ENCODE results near the gene MUC15.
"Not testable (repeated sequence)": the region's sequence is repeated elsewhere in the genome, so short reads cannot be mapped to it uniquely, and the experiment has no call there.

Gene MUC15, protein sequence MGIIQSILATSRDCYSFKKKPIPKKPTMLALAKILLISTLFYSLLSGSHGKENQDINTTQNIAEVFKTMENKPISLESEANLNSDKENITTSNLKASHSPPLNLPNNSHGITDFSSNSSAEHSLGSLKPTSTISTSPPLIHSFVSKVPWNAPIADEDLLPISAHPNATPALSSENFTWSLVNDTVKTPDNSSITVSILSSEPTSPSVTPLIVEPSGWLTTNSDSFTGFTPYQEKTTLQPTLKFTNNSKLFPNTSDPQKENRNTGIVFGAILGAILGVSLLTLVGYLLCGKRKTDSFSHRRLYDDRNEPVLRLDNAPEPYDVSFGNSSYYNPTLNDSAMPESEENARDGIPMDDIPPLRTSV

GRCh38 chr11:26571861-26572654 is at the start of gene MUC15:
Gene MUC15, minus strand, starts transcription at chr11:26572263. Its CDS starts 5,169 bp downstream, at chr11:26567094.
- no peak for DNase-seq (ENCODE audit: low spot score)

DNA sequence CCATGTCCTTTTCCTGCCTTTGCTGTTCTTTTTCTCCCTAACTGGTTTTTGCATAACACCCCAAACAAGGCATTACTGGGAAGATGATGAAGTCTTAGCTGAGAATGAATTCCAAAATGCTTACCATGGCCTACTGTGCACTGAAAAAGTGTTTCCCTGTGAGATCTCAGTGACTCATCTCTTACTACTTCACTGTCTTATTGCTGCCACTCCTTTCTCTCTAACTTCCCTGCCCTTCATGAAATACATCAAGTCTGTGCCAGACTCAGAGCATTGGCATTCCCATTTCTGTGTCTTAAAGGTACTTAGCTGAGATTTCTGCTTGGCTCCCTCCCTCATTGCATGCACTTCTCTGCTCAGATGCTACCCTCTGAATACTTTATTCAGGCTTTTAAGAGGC is 49.1 kb upstream of the MUC15 start:
- no peak for DNase-seq (ENCODE audit: low spot score)

- DNase-seq (ENCODE audit: low spot score), result no peak
Observed at GRCh38 chr11:26620282-26621045, 48.4 kb upstream of the MUC15 start.

- no peak for DNase-seq (ENCODE audit: low spot score)
Observed at GRCh38 chr11:26618441-26618840, 46.4 kb upstream of the MUC15 start.

GRCh38 chr11:26613759-26614158 is 41.7 kb upstream of the MUC15 start:
- no peak for DNase-seq (ENCODE audit: low spot score)

- no peak for DNase-seq (ENCODE audit: low spot score)
Observed at GRCh38 chr11:26608507-26609146, 36.6 kb upstream of the MUC15 start.

- DNase-seq (ENCODE audit: low spot score), result no peak
Observed at GRCh38 chr11:26607725-26608506, 35.9 kb upstream of the MUC15 start.

GRCh38 chr11:26599876-26600434 is 27.9 kb upstream of the MUC15 start:
- no peak for DNase-seq (ENCODE audit: low spot score)

DNA sequence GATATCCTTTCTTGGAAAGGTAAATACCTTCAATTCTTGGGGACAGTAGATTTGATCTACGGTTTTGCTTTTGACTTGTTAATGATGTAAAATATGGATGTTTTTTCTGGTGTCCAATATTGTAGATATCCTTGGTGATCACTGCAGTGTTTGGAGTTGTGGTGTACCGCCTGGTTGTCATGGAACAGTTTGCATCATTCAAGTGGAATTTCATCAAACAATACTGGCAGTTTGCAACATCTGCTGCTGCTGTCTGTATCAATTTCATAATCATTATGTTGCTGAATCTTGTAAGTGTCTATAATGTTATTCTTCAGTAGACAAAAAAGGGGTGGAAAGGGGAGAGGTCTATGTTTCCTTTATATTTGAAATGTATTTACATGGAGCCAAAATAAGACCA is 27.4 kb upstream of the MUC15 start:
- no peak for DNase-seq (ENCODE audit: low spot score)

- no peak for DNase-seq (ENCODE audit: low spot score)
Observed at GRCh38 chr11:26597899-26598298, 25.8 kb upstream of the MUC15 start.

DNA sequence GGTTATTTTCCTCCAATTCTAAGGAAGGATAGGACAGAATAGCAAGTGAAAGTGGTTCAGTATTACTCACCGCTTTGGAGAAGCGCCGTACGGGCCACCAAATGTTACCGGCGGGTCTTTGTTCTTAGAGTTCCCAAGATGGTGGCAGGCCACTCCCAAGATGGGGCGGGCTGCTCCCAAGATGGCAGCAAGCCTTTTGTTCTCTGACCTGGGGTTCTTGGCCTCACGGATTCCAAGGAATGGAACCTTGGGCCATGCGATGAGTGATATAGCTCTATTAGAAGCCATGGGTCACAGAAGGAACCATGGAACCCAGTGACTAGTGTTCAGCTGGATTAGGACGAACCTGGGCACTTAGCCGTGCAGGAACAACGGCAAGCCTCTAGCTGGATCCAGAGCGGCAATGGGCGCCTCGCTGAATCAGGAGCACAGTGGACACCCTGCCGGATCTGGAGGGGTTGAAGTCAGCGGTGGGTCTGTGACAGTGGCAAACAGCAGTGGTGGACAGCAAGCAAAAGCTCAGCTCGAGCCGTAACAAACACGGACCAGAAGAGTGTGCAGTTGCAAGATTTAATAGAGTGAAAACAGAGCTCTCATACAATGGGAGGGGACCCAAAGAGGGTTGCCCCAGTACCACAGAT is 25.1 kb upstream of the MUC15 start:
- DNase-seq (ENCODE audit: low spot score), result not testable (repeated sequence)

DNA sequence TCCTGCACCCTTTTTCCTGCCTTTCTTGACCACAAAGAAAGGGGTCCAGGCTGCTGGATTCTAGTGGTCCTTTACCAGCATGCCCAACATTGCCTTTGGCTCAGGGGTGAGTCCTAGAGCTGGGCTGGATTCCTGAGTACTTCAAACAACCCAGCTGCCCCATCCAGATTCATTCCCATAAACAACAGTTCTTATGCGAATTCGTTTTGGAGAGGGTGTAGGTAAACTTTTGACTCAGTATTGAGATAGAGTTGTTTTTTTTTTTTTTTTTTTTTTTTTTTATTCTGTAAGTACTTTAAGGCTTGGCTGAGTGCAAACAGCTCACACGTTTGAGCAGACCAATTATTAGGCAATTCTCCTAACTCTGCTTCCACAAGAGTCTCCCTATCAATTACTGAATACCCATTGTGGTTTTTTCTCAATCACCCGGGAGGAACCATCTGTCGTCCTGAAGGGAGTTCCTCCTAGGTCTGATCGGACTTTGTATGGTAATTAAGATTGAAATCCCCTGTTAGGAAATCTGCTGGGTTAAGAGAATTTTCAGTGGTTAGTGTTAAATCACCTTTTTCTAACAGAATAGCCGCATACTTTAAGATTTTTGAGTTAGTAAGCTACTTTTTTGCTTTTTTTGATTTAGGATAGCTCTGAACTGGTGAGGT is 23.3 kb upstream of the MUC15 start:
- DNase-seq (ENCODE audit: low spot score), result not testable (repeated sequence)

GRCh38 chr11:26593691-26594090 is 21.6 kb upstream of the MUC15 start:
- DNase-seq (ENCODE audit: low spot score), result no peak

DNA sequence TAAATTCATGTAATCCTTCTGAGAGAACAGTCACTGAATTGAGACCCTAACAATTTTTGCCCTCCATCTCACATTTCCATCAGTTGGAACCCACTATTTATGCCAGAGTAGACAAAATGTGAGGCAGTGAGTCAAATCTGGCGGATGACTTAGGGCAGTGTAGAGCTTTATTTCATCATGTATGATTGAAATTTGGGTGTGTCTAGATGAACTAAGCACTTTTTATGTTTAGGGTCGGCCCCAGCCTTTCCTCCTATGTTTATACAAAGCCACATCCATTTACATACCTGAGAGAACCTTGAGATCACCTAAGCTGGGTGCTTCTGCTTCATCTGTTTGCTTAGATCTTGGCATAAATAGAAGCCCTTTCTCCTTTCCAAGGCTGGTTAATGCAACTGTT is 15.0 kb upstream of the MUC15 start:
- DNase-seq (ENCODE audit: low spot score), result no peak

GRCh38 chr11:26584818-26585217 is 12.8 kb upstream of the MUC15 start:
- no peak for DNase-seq (ENCODE audit: low spot score)

DNA sequence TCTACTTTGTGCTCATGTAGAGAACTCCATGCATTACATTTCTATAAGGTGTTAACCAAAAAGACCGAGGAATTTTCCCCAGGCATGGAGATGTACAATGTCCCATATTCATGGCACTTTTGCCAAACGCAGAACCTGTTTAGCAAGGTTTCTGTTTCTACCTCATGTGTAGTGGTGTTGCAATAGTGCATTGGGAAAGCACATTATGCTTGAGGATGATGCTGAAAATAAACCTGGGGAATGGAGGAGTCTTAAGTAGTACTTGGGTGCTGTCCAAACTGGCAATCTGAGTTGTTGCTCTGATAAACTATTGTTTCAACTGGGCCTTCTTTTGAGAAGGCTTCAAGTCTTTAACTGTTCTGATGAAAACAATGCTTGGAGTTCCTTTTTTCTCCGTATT is 11.5 kb upstream of the MUC15 start:
- DNase-seq (ENCODE audit: low spot score), result no peak

- no peak for DNase-seq (ENCODE audit: low spot score)
Observed at GRCh38 chr11:26580929-26581328, 8.9 kb upstream of the MUC15 start.

GRCh38 chr11:26579683-26580082 is 7.6 kb upstream of the MUC15 start:
- no peak for DNase-seq (ENCODE audit: low spot score)

DNA sequence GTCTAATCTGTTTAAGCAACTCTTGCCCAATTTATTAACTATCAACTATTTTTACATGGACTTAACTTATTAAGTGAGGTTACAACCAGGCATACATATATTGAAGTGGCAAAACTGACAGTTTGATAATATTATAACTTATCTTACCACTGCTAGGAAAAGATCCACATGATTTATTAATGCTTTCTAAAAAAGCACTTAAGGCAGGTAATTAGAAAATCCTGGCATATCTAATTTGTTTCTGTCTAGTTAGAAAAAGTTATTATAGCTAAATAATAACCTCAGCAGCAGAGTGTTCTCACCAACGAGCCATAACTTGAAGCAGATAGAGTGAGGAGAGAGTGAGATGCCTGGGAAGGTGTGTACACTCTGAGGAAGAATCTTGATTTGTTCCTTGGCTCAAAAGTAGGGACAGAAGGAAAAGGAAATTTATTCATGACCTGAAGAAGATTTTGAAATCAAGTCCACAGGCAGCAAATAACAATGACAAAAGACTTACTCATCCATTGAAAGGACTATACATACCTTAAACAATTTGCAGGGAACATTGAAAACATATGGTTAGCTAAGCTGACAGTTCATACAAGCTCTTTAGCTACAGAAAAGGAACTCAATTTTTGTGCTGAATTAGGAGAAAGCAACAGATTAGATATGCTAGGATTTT is 7.1 kb upstream of the MUC15 start:
- no peak for DNase-seq (ENCODE audit: low spot score)
